NB4 (cell line): ENCODE measurements around the gene AADAC.

Source experiments
- DNase-seq: peaks from one replicate; pipeline ENCODE4 v3.0.0; 2010; ENCODE audit warnings: low read depth
- H3K4me3 ChIP-seq: one replicate; pipeline ENCODE4 v1.5.1; 2011; ENCODE audit warnings: mild to moderate bottlenecking, low read depth, low read length, moderate library complexity
- CTCF ChIP-seq: IDR thresholded peaks from one replicate; pipeline ENCODE4 v1.5.1; 2012; ENCODE audit warnings: low read depth, low read length
- MAX ChIP-seq: IDR thresholded peaks from 2 replicates; pipeline ENCODE4 v1.6.1; 2011; ENCODE audit warnings: low read depth, low read length
- MYC ChIP-seq: IDR thresholded peaks from 2 replicates; pipeline ENCODE4 v1.6.1; 2011; ENCODE audit warnings: low read depth, low read length
- POLR2A ChIP-seq: IDR thresholded peaks from 2 replicates; pipeline ENCODE4 v1.6.1; 2011; ENCODE audit warnings: mild to moderate bottlenecking; ENCODE audit not compliant: insufficient read length; ENCODE audit errors: extremely low read depth

AADAC gene

GRCh38 chr3:151772825-151773480, 41.0 kb upstream of the AADAC start:
- no peak for DNase-seq
- no peak for TF ChIP-seq CTCF
- no peak for TF ChIP-seq MYC
- TF ChIP-seq POLR2A = no peak
- no peak for TF ChIP-seq MAX
- no peak overlapping the region for H3K4me3 ChIP-seq

GRCh38 chr3:151774235-151774634, 39.7 kb upstream of the AADAC start:
- no peak overlapping the region for H3K4me3 ChIP-seq
- no peak for TF ChIP-seq CTCF
- no peak for TF ChIP-seq MAX
- TF ChIP-seq POLR2A = no peak
- TF ChIP-seq MYC = no peak

GRCh38 chr3:151774910-151775309, 39.0 kb upstream of the AADAC start:
- no peak for TF ChIP-seq MYC
- TF ChIP-seq CTCF = no peak
- no peak for TF ChIP-seq POLR2A
- no peak for TF ChIP-seq MAX
- DNase-seq = no peak
- H3K4me3 ChIP-seq = no peak overlapping the region

More at GRCh38 chr3:151774235-151774634, 39.7 kb upstream of the AADAC start:
- DNase-seq = no peak

GRCh38 chr3:151775314-151776258, 38.3 kb upstream of the AADAC start:
- no peak overlapping the region for H3K4me3 ChIP-seq
- no peak for TF ChIP-seq CTCF
- no peak for TF ChIP-seq POLR2A
- TF ChIP-seq MYC = no peak
- no peak for TF ChIP-seq MAX
- no peak for DNase-seq

GRCh38 chr3:151776259-151776740, 37.6 kb upstream of the AADAC start:
- no peak overlapping the region for H3K4me3 ChIP-seq
- TF ChIP-seq MAX (no peak), POLR2A (no peak), CTCF (no peak), MYC (no peak)

More at GRCh38 chr3:151776259-151776740, 37.6 kb upstream of the AADAC start:
- no peak for DNase-seq
